Measurements from ENCODE around the gene NQO1.
"Not testable (repeated sequence)": the region's sequence is repeated elsewhere in the genome, so short reads cannot be mapped to it uniquely, and the experiment has no call there.

The NQO1 gene

GRCh38 chr16:69726313-69727060, at the start of gene NQO1:
Gene NQO1 (minus strand): TSS chr16:69726560. CDS start chr16:69726439, 121 bp downstream.
- DNase-seq (ENCODE audit: low read depth in 2 of 2), result peak; percentile 88 to 90

- DNase-seq (ENCODE audit: low read depth in 2 of 2), result no peak
Observed at GRCh38 chr16:69775563-69775962, 49.2 kb upstream of the NQO1 start.

- DNase-seq (ENCODE audit: low read depth in 2 of 2), result no peak
Observed at GRCh38 chr16:69773260-69773947, 47.0 kb upstream of the NQO1 start.

GRCh38 chr16:69771651-69771967, 45.2 kb upstream of the NQO1 start:
- no peak for DNase-seq (ENCODE audit: low read depth in 2 of 2)

- DNase-seq (ENCODE audit: low read depth in 2 of 2), result no peak
Observed at GRCh38 chr16:69769404-69769803, 43.0 kb upstream of the NQO1 start.

GRCh38 chr16:69768666-69769065, 42.3 kb upstream of the NQO1 start:
- DNase-seq (ENCODE audit: low read depth in 2 of 2), result no peak

GRCh38 chr16:69767459-69768229, 41.3 kb upstream of the NQO1 start:
- DNase-seq (ENCODE audit: low read depth in 2 of 2), result no peak

- DNase-seq (ENCODE audit: low read depth in 2 of 2), result no peak
Observed at GRCh38 chr16:69763599-69763942, 37.2 kb upstream of the NQO1 start.

GRCh38 chr16:69762814-69763598, 36.6 kb upstream of the NQO1 start:
- DNase-seq (ENCODE audit: low read depth in 2 of 2), result no peak

GRCh38 chr16:69761983-69762813, 35.8 kb upstream of the NQO1 start, which contains the start of gene WWP2:
Gene WWP2 (plus strand): TSS chr16:69762332. CDS start chr16:69787011, 24,679 bp downstream.
- peak; percentile 64 to 68 for DNase-seq (ENCODE audit: low read depth in 2 of 2)

GRCh38 chr16:69757375-69757774, 31.0 kb upstream of the NQO1 start:
- DNase-seq (ENCODE audit: low read depth in 2 of 2), result not testable (repeated sequence)

GRCh38 chr16:69756705-69757104, 30.3 kb upstream of the NQO1 start:
- DNase-seq (ENCODE audit: low read depth in 2 of 2), result no peak

GRCh38 chr16:69754469-69755310, 28.3 kb upstream of the NQO1 start, which contains the start of gene NOB1:
Gene NOB1 (minus strand): TSS chr16:69754926. CDS start chr16:69754910, 16 bp downstream.
- peak; percentile 93 to 95 for DNase-seq (ENCODE audit: low read depth in 2 of 2)

GRCh38 chr16:69754143-69754468, 27.7 kb upstream of the NQO1 start:
- no peak for DNase-seq (ENCODE audit: low read depth in 2 of 2)

GRCh38 chr16:69748694-69749345, 22.5 kb upstream of the NQO1 start:
- DNase-seq (ENCODE audit: low read depth in 2 of 2), result no peak

GRCh38 chr16:69747115-69747514, 20.8 kb upstream of the NQO1 start:
- no peak for DNase-seq (ENCODE audit: low read depth in 2 of 2)

GRCh38 chr16:69745959-69746358, 19.6 kb upstream of the NQO1 start:
- DNase-seq (ENCODE audit: low read depth in 2 of 2), result no peak

- DNase-seq (ENCODE audit: low read depth in 2 of 2), result no peak
Observed at GRCh38 chr16:69745232-69745612, 18.9 kb upstream of the NQO1 start.

GRCh38 chr16:69744363-69745231, 18.2 kb upstream of the NQO1 start:
- no peak for DNase-seq (ENCODE audit: low read depth in 2 of 2)

Measured in stimulated activated CD4-positive, alpha-beta T cell treated with anti-CD3 and anti-CD28 coated beads, Interleukin-4, amount 100 ng/mL, for 48 hours (primary cell).